GM12873 (cell line): Measurements from ENCODE around the gene CYP2A6.

ENCODE experiments used
- CTCF ChIP-seq: IDR thresholded peaks from 2 replicates; pipeline ENCODE4 v1.5.1; 2012; ENCODE audit warnings: low read depth, mild to moderate bottlenecking, moderate library complexity, low read length, control low read depth; ENCODE audit not compliant: insufficient read depth; ENCODE audit errors: missing control alignments

CYP2A6 gene

GRCh38 chr19:40811478-40812341 is 38.5 kb downstream of the CYP2A6 start:
- TF ChIP-seq CTCF = no peak

GRCh38 chr19:40810160-40810559 is 40.1 kb downstream of the CYP2A6 start:
- TF ChIP-seq CTCF = no peak

- no peak for TF ChIP-seq CTCF
Observed at GRCh38 chr19:40809358-40810086, 40.7 kb downstream of the CYP2A6 start.

- TF ChIP-seq CTCF = no peak
Observed at GRCh38 chr19:40808497-40808896, 41.8 kb downstream of the CYP2A6 start.

GRCh38 chr19:40808021-40808325 is 42.3 kb downstream of the CYP2A6 start:
- no peak for TF ChIP-seq CTCF

- peak; percentile 45 for TF ChIP-seq CTCF
Observed at GRCh38 chr19:40807147-40808020, 42.9 kb downstream of the CYP2A6 start.
